Non-pigmented ciliary epithelial cell (primary cell): ENCODE measurements around the gene MMP25.

Experiments used
- DNase-seq: peaks from one replicate; pipeline ENCODE4 v3.0.0-alpha.2; 2010; ENCODE audit warnings: low read depth

The MMP25 gene

GRCh38 chr16:3045758-3046640 is at the start of gene MMP25:
MMP25 (plus strand) TSS chr16:3046561; CDS start chr16:3046918, 357 bp downstream.
- no peak for DNase-seq

GRCh38 chr16:2999929-3000328 is 46.4 kb upstream of the MMP25 start:
- DNase-seq: no peak

GRCh38 chr16:3000540-3000939 is 45.8 kb upstream of the MMP25 start:
- DNase-seq: no peak

- DNase-seq: no peak
These were observed 45.0 kb upstream of the MMP25 start for GRCh38 chr16:3001316-3001715.

GRCh38 chr16:3003582-3004270 is 42.6 kb upstream of the MMP25 start:
- DNase-seq: peak; percentile 87

GRCh38 chr16:3004319-3004718 is 42.0 kb upstream of the MMP25 start:
- no peak for DNase-seq

GRCh38 chr16:3004781-3005284 is 41.5 kb upstream of the MMP25 start:
- DNase-seq: no peak

GRCh38 chr16:3007059-3007956 is 39.1 kb upstream of the MMP25 start:
- no peak for DNase-seq

GRCh38 chr16:3007957-3008689 is 38.2 kb upstream of the MMP25 start:
- no peak for DNase-seq

GRCh38 chr16:3008690-3009037 is 37.7 kb upstream of the MMP25 start:
- DNase-seq: no peak

- DNase-seq: no peak
These were observed 36.6 kb upstream of the MMP25 start for GRCh38 chr16:3009568-3010390.

GRCh38 chr16:3010510-3010909 is 35.9 kb upstream of the MMP25 start:
- DNase-seq: no peak

GRCh38 chr16:3012246-3012645 is 34.1 kb upstream of the MMP25 start:
- no peak for DNase-seq

- DNase-seq: no peak
These were observed 33.4 kb upstream of the MMP25 start, which contains the start of gene CLDN9 for GRCh38 chr16:3012828-3013420. CLDN9 (plus strand) TSS chr16:3012923; CDS start chr16:3013363, 440 bp downstream.

GRCh38 chr16:3013491-3013951 is 32.8 kb upstream of the MMP25 start:
- no peak for DNase-seq

- DNase-seq: no peak
These were observed 32.2 kb upstream of the MMP25 start for GRCh38 chr16:3013998-3014690.

- DNase-seq: no peak
These were observed 31.4 kb upstream of the MMP25 start for GRCh38 chr16:3014971-3015370.

GRCh38 chr16:3015865-3016521 is 30.4 kb upstream of the MMP25 start:
- DNase-seq: no peak

- DNase-seq: no peak
These were observed 29.0 kb upstream of the MMP25 start for GRCh38 chr16:3017344-3017743.
